ENCODE data around the gene MKX.

GRCh38 chr10:27643301-27643700, 102.3 kb downstream of the MKX start:
- TF ChIP-seq CTCF (IDR thresholded peaks at IDR 0.05) (no peak), POLR2A (IDR thresholded peaks at IDR 0.05) (no peak)
